NCI-H510A treated with DMSO at 0.1 percent for 48 hours (cell line): ENCODE results near the gene CCDC28A.
A peak's percentile ranks its signal among the peaks of the same experiment; 100 is the strongest.

ENCODE experiments used
- DNase-seq: peaks from one replicate; lab custom pipeline; 2025; lab: John Stamatoyannopoulos, UW

The CCDC28A gene

GRCh38 chr6:138795809-138796603, 22.4 kb downstream of the CCDC28A start, which contains the start of gene ECT2L:
TSS of gene ECT2L (plus strand) at chr6:138796087. CDS start at chr6:138813275, 17,188 bp downstream.
- DNase-seq, result peak; percentile 62

GRCh38 chr6:138796771-138797170, 23.2 kb downstream of the CCDC28A start:
- no peak for DNase-seq

GRCh38 chr6:138797806-138798446, 24.4 kb downstream of the CCDC28A start:
- no peak for DNase-seq

GRCh38 chr6:138800377-138801150, 27.0 kb downstream of the CCDC28A start:
- DNase-seq, result no peak

GRCh38 chr6:138803331-138803730, 29.8 kb downstream of the CCDC28A start:
- no peak for DNase-seq

GRCh38 chr6:138803861-138804260, 30.3 kb downstream of the CCDC28A start:
- DNase-seq, result no peak

GRCh38 chr6:138805016-138805765, 31.6 kb downstream of the CCDC28A start:
- DNase-seq, result no peak

GRCh38 chr6:138806889-138807288, 33.3 kb downstream of the CCDC28A start:
- DNase-seq, result no peak

- no peak for DNase-seq
Measured at GRCh38 chr6:138809677-138810076, 36.1 kb downstream of the CCDC28A start.

GRCh38 chr6:138811866-138812265, 38.3 kb downstream of the CCDC28A start:
- DNase-seq, result no peak

- DNase-seq, result peak; percentile 88
Measured at GRCh38 chr6:138814179-138814834, 40.7 kb downstream of the CCDC28A start.

- no peak for DNase-seq
Measured at GRCh38 chr6:138815221-138815620, 41.7 kb downstream of the CCDC28A start.

GRCh38 chr6:138815797-138816528, 42.4 kb downstream of the CCDC28A start:
- peak; percentile 58 for DNase-seq

GRCh38 chr6:138817799-138818198, 44.2 kb downstream of the CCDC28A start:
- DNase-seq, result peak; percentile 89

GRCh38 chr6:138818496-138819194, 45.1 kb downstream of the CCDC28A start:
- peak; percentile 7 for DNase-seq

- DNase-seq, result peak; percentile 33
Measured at GRCh38 chr6:138821519-138821918, 48.0 kb downstream of the CCDC28A start.

GRCh38 chr6:138824482-138825144, 51.0 kb downstream of the CCDC28A start:
- DNase-seq, result no peak

GRCh38 chr6:138830248-138830647, 56.7 kb downstream of the CCDC28A start:
- DNase-seq, result no peak

GRCh38 chr6:138832182-138832581, 58.6 kb downstream of the CCDC28A start:
- no peak for DNase-seq
